ENCODE data around the gene RPS19. TPM values are rescaled to one million over a fixed set of nuclear protein-coding genes. Genes with fewer than 3 reads are reported as not detected.

The RPS19 gene
- total RNA-seq, 1 donor from 2014 or later, result 956 TPM

- Histone ChIP-seq H3K27me3 (no peaks in the 10 kb centered on the region), H3K9me3 (no peaks in the 10 kb centered on the region), H3K27ac (no peak overlapping the region), H3K36me3 (no peaks in the 10 kb centered on the region), H3K4me3 (no peak overlapping the region), H3K4me1 (no peaks in the 10 kb centered on the region)
- intact Hi-C loops (cut with DNase I), result no loop called here
- no peak for DNase-seq (ENCODE audit: low spot score in 2 of 2)
- no peak for TF ChIP-seq CTCF (IDR thresholded peaks at IDR 0.05)
Measured at GRCh38 chr19:41815301-41815700, 44.8 kb upstream of the RPS19 start.

- no peak for DNase-seq (ENCODE audit: low spot score in 2 of 2)
- Histone ChIP-seq H3K4me1 (no peaks in the 10 kb centered on the region), H3K27me3 (no peaks in the 10 kb centered on the region), H3K4me3 (no peak overlapping the region), H3K36me3 (no peaks in the 10 kb centered on the region), H3K27ac (no peak overlapping the region), H3K9me3 (no peaks in the 10 kb centered on the region)
- intact Hi-C loops (cut with DNase I), result no loop called here
- TF ChIP-seq CTCF (IDR thresholded peaks at IDR 0.05), result no peak
Measured at GRCh38 chr19:41816761-41817160, 43.3 kb upstream of the RPS19 start.

- no peak overlapping the region for H3K27ac ChIP-seq
- DNase-seq (ENCODE audit: low spot score in 2 of 2), result no peak
- intact Hi-C loops (cut with DNase I), result no loop called here
- peak; percentile 13 to 34 (median 14) for TF ChIP-seq CTCF (IDR thresholded peaks at IDR 0.05)
- no peaks in the 10 kb centered on the region for H3K36me3 ChIP-seq
- no peaks in the 10 kb centered on the region for H3K9me3 ChIP-seq
- H3K27me3 ChIP-seq, result no peaks in the 10 kb centered on the region
- H3K4me1 ChIP-seq, result no peaks in the 10 kb centered on the region
- no peak overlapping the region for H3K4me3 ChIP-seq
Measured at GRCh38 chr19:41821003-41821735, 38.9 kb upstream of the RPS19 start.

- H3K4me3 ChIP-seq, result no peak overlapping the region
- H3K36me3 ChIP-seq, result no peaks in the 10 kb centered on the region
- H3K27ac ChIP-seq, result no peak overlapping the region
- no peaks in the 10 kb centered on the region for H3K27me3 ChIP-seq
- TF ChIP-seq CTCF (IDR thresholded peaks at IDR 0.05), result no peak
- DNase-seq (ENCODE audit: low spot score in 2 of 2), result no peak
- no peaks in the 10 kb centered on the region for H3K9me3 ChIP-seq
- intact Hi-C loops (cut with DNase I), result no loop called here
- no peaks in the 10 kb centered on the region for H3K4me1 ChIP-seq
Measured at GRCh38 chr19:41837981-41838708, 21.9 kb upstream of the RPS19 start.

GRCh38 chr19:41839211-41839610, 20.8 kb upstream of the RPS19 start:
- no peak for DNase-seq (ENCODE audit: low spot score in 2 of 2)
- H3K4me3 ChIP-seq, result no peak overlapping the region
- H3K27ac ChIP-seq, result no peak overlapping the region
- no peaks in the 10 kb centered on the region for H3K36me3 ChIP-seq
- H3K27me3 ChIP-seq, result no peaks in the 10 kb centered on the region
- intact Hi-C loops (cut with DNase I), result no loop called here
- no peak for TF ChIP-seq CTCF (IDR thresholded peaks at IDR 0.05)
- no peaks in the 10 kb centered on the region for H3K4me1 ChIP-seq
- no peaks in the 10 kb centered on the region for H3K9me3 ChIP-seq

Measured in ascending aorta (tissue), 2 donors.